DND-41 (cell line): ENCODE measurements around the gene RBMS3.

ENCODE experiments used
- CTCF ChIP-seq: IDR thresholded peaks from 2 replicates; pipeline ENCODE4 v1.5.1; 2012; ENCODE audit warnings: borderline replicate concordance, low read length, moderate library complexity, mild to moderate bottlenecking; ENCODE audit not compliant: poor library complexity, severe bottlenecking; ENCODE audit errors: extremely low read depth
- EZH2 ChIP-seq: IDR thresholded peaks from 3 replicates; pipeline ENCODE4 v1.6.1; 2012; ENCODE audit warnings: borderline replicate concordance, low read depth, mild to moderate bottlenecking, moderate library complexity, low read length, inconsistent platforms; ENCODE audit not compliant: severe bottlenecking

GRCh38 chr3:29978036-29978435 is 697.2 kb downstream of the RBMS3 start:
- TF ChIP-seq CTCF: no peak
- no peak for TF ChIP-seq EZH2
